Caco-2 (cell line): ENCODE results near the gene PARD3. TPM values are rescaled to one million over a fixed set of nuclear protein-coding genes. Genes with fewer than 3 reads are reported as not detected.

ENCODE experiments used
- BruUV-seq: library from RNA; stranded (reverse); fragments of 400-500 nt; replicated peaks from 2 replicates; lab custom pipeline; 2021; lab: Mats Ljungman, UMichigan
- CTCF ChIA-PET: fragments of 300-600 bp; sonication (Branson Sonifier 250); formaldehyde crosslinking; loops from one replicate; lab custom pipeline; 2022; ENCODE audit warnings: antibody characterized with exemption; lab: Charles Lee
- POLR2A ChIA-PET: fragments of 300-600 bp; sonication (Branson Sonifier 250); formaldehyde crosslinking; loops from one replicate; lab custom pipeline; 2022; ENCODE audit warnings: antibody characterized with exemption; lab: Charles Lee
- DNase-seq, 2 experiments: peaks; one replicate each; pipeline versions ENCODE4 v3.0.0 to v3.0.0-alpha.2; 2020 to 2022
- H3K27me3 ChIP-seq: replicated peaks from 2 replicates; pipeline ENCODE4 v1.6.0; 2011; ENCODE audit warnings: low read length; ENCODE audit not compliant: control insufficient read depth, insufficient read depth
- H3K36me3 ChIP-seq: 2 replicates; pipeline ENCODE4 v1.5.1; 2011; ENCODE audit warnings: low read length; ENCODE audit not compliant: control insufficient read depth, insufficient read depth
- H3K4me1 ChIP-seq: fragments of 250-450 bp; sonication (Bioruptor Pico); 2 replicates; pipeline ENCODE4 v1.5.1; 2020; ENCODE audit warnings: mild to moderate bottlenecking
- H3K4me3 ChIP-seq: 2 replicates; pipeline ENCODE4 v1.5.1; 2011; ENCODE audit warnings: low read depth, mild to moderate bottlenecking, control low read depth, low read length
- H3K9me3 ChIP-seq: fragments of 250-450 bp; sonication (Bioruptor Pico); 2 replicates; pipeline ENCODE4 v1.5.1; 2020; ENCODE audit warnings: mild to moderate bottlenecking, moderate library complexity
- H3K27ac Mint-ChIP-seq: one replicate; pipeline ENCODE4 v1.8.0; 2022; ENCODE audit warnings: mixed read lengths; ENCODE audit not compliant: unreplicated experiment
- H3K27me3 Mint-ChIP-seq: one replicate; pipeline ENCODE4 v1.8.0; 2022; ENCODE audit warnings: mixed read lengths; ENCODE audit not compliant: insufficient read depth, unreplicated experiment
- H3K36me3 Mint-ChIP-seq: one replicate; pipeline ENCODE4 v1.8.0; 2022; ENCODE audit warnings: mild to moderate bottlenecking, mixed read lengths; ENCODE audit not compliant: insufficient read depth, unreplicated experiment
- H3K4me1 Mint-ChIP-seq: one replicate; pipeline ENCODE4 v1.8.0; 2022; ENCODE audit warnings: low read depth, mixed read lengths; ENCODE audit not compliant: unreplicated experiment
- H3K4me3 Mint-ChIP-seq: one replicate; pipeline ENCODE4 v1.8.0; 2022; ENCODE audit warnings: mild to moderate bottlenecking, moderate library complexity, mixed read lengths; ENCODE audit not compliant: unreplicated experiment
- H3K9me3 Mint-ChIP-seq: one replicate; pipeline ENCODE4 v1.8.0; 2022; ENCODE audit warnings: mixed read lengths; ENCODE audit not compliant: unreplicated experiment
- CTCF ChIP-seq, 2 experiments: fragments of 200-600 bp in 1 of 2; IDR thresholded peaks; 1 replicate in 1 of 2; 2 replicates in 1 of 2; pipeline versions ENCODE4 v1.5.1 to v1.8.0; 2011 to 2022; ENCODE audit warnings: antibody characterized with exemption in 1 of 2, control low read depth in 1 of 2, inconsistent platforms in 1 of 2, low read depth in 1 of 2, low read length in 1 of 2, mild to moderate bottlenecking in 1 of 2, moderate library complexity in 1 of 2; ENCODE audit not compliant: insufficient read depth in 1 of 2, severe bottlenecking in 1 of 2, unreplicated experiment in 1 of 2
- intact Hi-C: fragments of 100-400 bp; cut with micrococcal nuclease; formaldehyde crosslinking; loops from one replicate; pipeline ENCODE4 v1.10.0; 2022; ENCODE audit not compliant: unreplicated experiment
- total RNA-seq: library from RNA; stranded (reverse); gene quantifications from 2 replicates; pipeline ENCODE4 v1.2.3, GENCODE V29; 2022

The PARD3 gene
- total RNA-seq, 1 experiment from 2014 or later = 80.7 TPM

- peaks cover 4% of the 10 kb centered on the region for H3K36me3 Mint-ChIP-seq
- H3K4me3 ChIP-seq = no peak overlapping the region
- H3K27ac Mint-ChIP-seq = no peak overlapping the region
- ChIA-PET POLR2A (no interaction called here), CTCF (no interaction called here)
- H3K4me1 Mint-ChIP-seq = peaks cover 28% of the 10 kb centered on the region
- no peaks in the 10 kb centered on the region for H3K9me3 Mint-ChIP-seq
- DNase-seq = no peak
- peaks cover 5% of the 10 kb centered on the region for H3K4me1 ChIP-seq
- no peaks in the 10 kb centered on the region for H3K27me3 Mint-ChIP-seq
- no peak for TF ChIP-seq CTCF (IDR thresholded peaks at IDR 0.05; ENCODE audit: insufficient read depth in 1 of 2, low read depth in 1 of 2, low read length in 1 of 2, severe bottlenecking in 1 of 2, unreplicated experiment in 1 of 2)
- no peaks in the 10 kb centered on the region for H3K36me3 ChIP-seq
- no peaks in the 10 kb centered on the region for H3K9me3 ChIP-seq
- BruUV-seq = no TSS peak
- intact Hi-C loops = no loop called here
- no peak overlapping the region for H3K4me3 Mint-ChIP-seq
- no peaks in the 10 kb centered on the region for H3K27me3 ChIP-seq
These were observed 165.7 kb downstream of the PARD3 start for GRCh38 chr10:34649385-34649784.

DNA sequence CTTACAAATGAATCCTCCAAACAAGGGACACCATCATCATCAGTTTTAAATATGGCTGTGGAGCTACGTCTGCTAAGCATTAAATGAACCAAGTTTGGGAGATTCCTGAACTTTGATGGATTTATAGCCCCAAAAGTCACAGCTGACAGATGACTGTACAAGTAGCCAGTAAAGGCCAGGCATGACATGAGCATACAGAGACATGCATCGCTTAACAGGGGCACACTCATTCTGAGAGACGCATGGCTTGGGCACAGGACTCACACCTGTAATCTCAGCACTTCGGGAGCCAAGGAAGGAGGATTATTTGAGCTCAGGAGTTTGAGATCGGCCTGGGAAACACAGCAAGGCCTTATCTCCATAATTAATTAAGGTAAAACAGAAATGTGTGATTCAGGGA is 166.2 kb downstream of the PARD3 start:
- ChIA-PET POLR2A (interaction anchor here (0.6 kb wide), 1 partner anchor 265 kb away, joined by 4 read pairs; no protein-coding TSS in a partner anchor), CTCF (no interaction called here)
- H3K27me3 ChIP-seq = no peaks in the 10 kb centered on the region
- H3K9me3 ChIP-seq = no peaks in the 10 kb centered on the region
- Mint-ChIP-seq H3K27ac (no peak overlapping the region), H3K9me3 (no peaks in the 10 kb centered on the region), H3K4me3 (no peak overlapping the region), H3K36me3 (peaks cover 4% of the 10 kb centered on the region), H3K27me3 (no peaks in the 10 kb centered on the region), H3K4me1 (peaks cover 25% of the 10 kb centered on the region)
- intact Hi-C loops = no loop called here
- H3K4me1 ChIP-seq = peaks cover 5% of the 10 kb centered on the region
- no peaks in the 10 kb centered on the region for H3K36me3 ChIP-seq
- no TSS peak for BruUV-seq
- no peak for TF ChIP-seq CTCF (IDR thresholded peaks at IDR 0.05; ENCODE audit: insufficient read depth in 1 of 2, low read depth in 1 of 2, low read length in 1 of 2, severe bottlenecking in 1 of 2, unreplicated experiment in 1 of 2)
- DNase-seq = no peak
- no peak overlapping the region for H3K4me3 ChIP-seq

GRCh38 chr10:34647875-34648865 is 166.9 kb downstream of the PARD3 start:
- POLR2A ChIA-PET = interaction anchor here (0.6 kb wide), 1 partner anchor 266 kb away, joined by 4 read pairs; no protein-coding TSS in a partner anchor
- no peak overlapping the region for H3K4me3 ChIP-seq
- Mint-ChIP-seq H3K27me3 (no peaks in the 10 kb centered on the region), H3K4me3 (no peak overlapping the region), H3K4me1 (peaks cover 17% of the 10 kb centered on the region), H3K27ac (no peak overlapping the region), H3K9me3 (no peaks in the 10 kb centered on the region), H3K36me3 (peaks cover 4% of the 10 kb centered on the region)
- no peak for TF ChIP-seq CTCF (IDR thresholded peaks at IDR 0.05; ENCODE audit: insufficient read depth in 1 of 2, low read depth in 1 of 2, low read length in 1 of 2, severe bottlenecking in 1 of 2, unreplicated experiment in 1 of 2)
- no peaks in the 10 kb centered on the region for H3K9me3 ChIP-seq
- no TSS peak for BruUV-seq
- H3K27me3 ChIP-seq = no peaks in the 10 kb centered on the region
- CTCF ChIA-PET = no interaction called here
- intact Hi-C loops = no loop called here
- H3K36me3 ChIP-seq = no peaks in the 10 kb centered on the region
- H3K4me1 ChIP-seq = peaks cover 2% of the 10 kb centered on the region
- no peak for DNase-seq
